ENCODE measurements around the gene KLRF2.

The KLRF2 gene

DNA sequence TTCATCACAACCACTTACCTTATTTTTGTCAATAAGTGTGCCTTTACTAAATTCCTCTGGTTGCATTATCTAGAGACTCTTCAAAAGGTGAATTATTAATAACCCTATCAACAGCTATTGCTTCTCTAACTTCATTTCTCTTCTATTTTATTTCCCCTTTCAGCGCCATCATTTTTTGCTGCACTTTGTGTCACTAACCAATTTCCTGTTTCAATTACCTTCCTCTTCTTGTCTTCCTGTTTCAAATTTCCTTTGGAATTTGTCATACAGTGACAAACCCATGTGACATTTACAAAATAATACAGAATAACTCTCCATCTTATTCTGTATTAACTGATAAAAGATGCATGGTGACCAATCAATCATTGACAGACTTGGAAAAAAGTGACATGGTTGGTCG is 63.1 kb downstream of the KLRF2 start:
- no peak overlapping the region for H3K18ac ChIP-seq (ENCODE audit: low read depth in 1 of 2, low read length in 2 of 2)
- no peak overlapping the region for H2AFZ ChIP-seq (ENCODE audit: low read depth, low read length)
- H3K27ac ChIP-seq (ENCODE audit: low read length, poor library complexity, severe bottlenecking), result no peak overlapping the region
- no peak overlapping the region for H2BK15ac ChIP-seq (ENCODE audit: low read depth, poor library complexity, severe bottlenecking)
- peaks cover 8 to 13% of the 10 kb centered on the region in 2 experiments for H3K27me3 ChIP-seq (ENCODE audit: control insufficient read depth in 1 of 2, insufficient read depth in 1 of 2, low read length in 2 of 2)
- no peak overlapping the region for H2BK5ac ChIP-seq (ENCODE audit: low read depth, low read length, poor library complexity, severe bottlenecking)
- no peak overlapping the region for H3K4me2 ChIP-seq (ENCODE audit: low read length, poor library complexity, severe bottlenecking)
- WGBS, result 98% methylated on average over 1 of the region's 2 CpGs
- H2BK120ac ChIP-seq (ENCODE audit: low read depth, low read length), result no peak overlapping the region
- no peak overlapping the region for H3K23ac ChIP-seq (ENCODE audit: low read length in 2 of 2)
- H4K91ac ChIP-seq (ENCODE audit: low read length), result no peak overlapping the region
- H3K9ac ChIP-seq (ENCODE audit: low read length), result no peak overlapping the region
- no peak overlapping the region for H2BK12ac ChIP-seq (ENCODE audit: low read length in 2 of 2)
- H4K8ac ChIP-seq (ENCODE audit: low read length), result no peak overlapping the region
- DNase-seq, result no peak
- H3K4ac ChIP-seq (ENCODE audit: low read depth in 1 of 2, low read length in 2 of 2), result no peak overlapping the region
- no peaks in the 10 kb centered on the region for H3K36me3 ChIP-seq (ENCODE audit: control insufficient read depth in 1 of 2, insufficient read depth in 2 of 2, low read depth in 1 of 2, low read length in 2 of 2)
- H3K4me3 ChIP-seq (ENCODE audit: insufficient read depth in 1 of 2, low read depth in 1 of 2, low read length in 2 of 2), result no peak overlapping the region
- H2AK5ac ChIP-seq (ENCODE audit: low read length, severe bottlenecking), result no peak overlapping the region
- no peaks in the 10 kb centered on the region for H3K79me1 ChIP-seq (replicated peaks; ENCODE audit: low read length, poor library complexity, severe bottlenecking)
- no peaks in the 10 kb centered on the region for H3K4me1 ChIP-seq (ENCODE audit: control insufficient read depth, insufficient read depth, low read depth, low read length)
- H3K14ac ChIP-seq (ENCODE audit: low read length in 2 of 2), result no peak overlapping the region
- no peaks in the 10 kb centered on the region for H3K9me3 ChIP-seq (ENCODE audit: control insufficient read depth, low read length)
